GM12892 (cell line): Measurements from ENCODE around the gene RAB6B.
"Not testable (repeated sequence)": the region's sequence is repeated elsewhere in the genome, so short reads cannot be mapped to it uniquely, and the experiment has no call there.

ENCODE experiments used
- DNase-seq: peaks from one replicate; pipeline ENCODE4 v3.0.0; 2011; ENCODE audit not compliant: insufficient read length
- FAIRE-seq: peaks from 2 replicates; lab custom pipeline; 2011; peaks lifted over from hg19 to GRCh38; lab: Jason Lieb, UNC
- POLR2A ChIP-seq: IDR thresholded peaks from 2 replicates; pipeline ENCODE4 v1.6.1; 2011; ENCODE audit warnings: low read depth, low read length, control low read depth
- POLR2AphosphoS5 ChIP-seq: IDR thresholded peaks from 2 replicates; pipeline ENCODE4 v1.6.1; 2011; ENCODE audit warnings: low read depth, low read length, control low read depth
- TAF1 ChIP-seq: IDR thresholded peaks from 2 replicates; pipeline ENCODE4 v1.6.1; 2011; ENCODE audit warnings: low read depth, mild to moderate bottlenecking, control low read depth, low read length, borderline replicate concordance

RAB6B gene

DNA sequence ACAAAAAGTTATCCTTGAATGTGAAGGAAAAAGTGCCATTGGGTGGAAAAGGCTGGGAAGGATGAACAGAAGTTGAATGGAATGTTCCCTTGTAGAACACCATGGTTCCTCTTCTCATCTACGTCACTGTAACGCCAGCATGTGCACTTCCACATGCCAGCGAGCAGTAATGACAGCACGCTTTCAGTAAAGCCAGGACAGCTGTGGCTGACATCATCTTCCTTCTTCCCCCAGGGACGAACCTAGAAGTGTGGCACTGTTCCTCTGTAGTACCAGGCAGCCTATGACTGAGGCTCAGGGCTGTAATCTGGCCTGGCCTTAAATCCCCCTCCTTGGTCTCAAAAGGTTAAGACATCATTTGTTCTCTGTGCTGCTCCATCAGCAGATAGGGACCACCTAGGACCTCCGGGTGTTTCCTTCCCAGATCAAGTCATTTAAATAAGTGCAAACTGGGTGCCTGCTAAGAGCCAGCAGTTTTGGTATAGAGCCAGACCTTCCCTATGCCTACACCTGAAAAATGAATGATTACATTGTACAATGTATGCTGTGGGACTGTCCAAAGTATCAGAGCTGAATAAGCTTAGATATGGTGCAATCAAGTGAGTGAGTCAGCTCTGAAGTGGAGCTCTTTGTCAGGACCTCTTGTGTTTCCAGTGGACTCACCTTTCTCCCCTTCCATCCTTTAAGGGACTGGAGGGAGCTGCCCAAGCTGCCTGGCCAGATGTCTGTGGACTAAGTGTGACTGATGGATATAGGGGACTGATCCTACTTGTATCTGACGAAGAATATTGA is 95.7 kb downstream of the RAB6B start:
- FAIRE-seq: no peak
- DNase-seq: no peak
- TF ChIP-seq POLR2A: no peak

- DNase-seq (no peak), FAIRE-seq (no peak)
- TF ChIP-seq POLR2AphosphoS5 (no peak), TAF1 (no peak), POLR2A (no peak)
Measured at GRCh38 chr3:133797396-133798105, 98.1 kb downstream of the RAB6B start.

- TF ChIP-seq POLR2A: no peak
- no peak for TF ChIP-seq TAF1
- TF ChIP-seq POLR2AphosphoS5: no peak
- DNase-seq (no peak), FAIRE-seq (no peak)
Measured at GRCh38 chr3:133792171-133792763, 103.4 kb downstream of the RAB6B start.

- FAIRE-seq: no peak
- TF ChIP-seq TAF1: no peak
- no peak for TF ChIP-seq POLR2A
- no peak for TF ChIP-seq POLR2AphosphoS5
- DNase-seq: no peak
Measured at GRCh38 chr3:133788024-133788423, 107.7 kb downstream of the RAB6B start.

GRCh38 chr3:133783762-133784161 is 111.9 kb downstream of the RAB6B start:
- DNase-seq (no peak), FAIRE-seq (no peak)
- TF ChIP-seq POLR2A (no peak), POLR2AphosphoS5 (no peak), TAF1 (no peak)

DNA sequence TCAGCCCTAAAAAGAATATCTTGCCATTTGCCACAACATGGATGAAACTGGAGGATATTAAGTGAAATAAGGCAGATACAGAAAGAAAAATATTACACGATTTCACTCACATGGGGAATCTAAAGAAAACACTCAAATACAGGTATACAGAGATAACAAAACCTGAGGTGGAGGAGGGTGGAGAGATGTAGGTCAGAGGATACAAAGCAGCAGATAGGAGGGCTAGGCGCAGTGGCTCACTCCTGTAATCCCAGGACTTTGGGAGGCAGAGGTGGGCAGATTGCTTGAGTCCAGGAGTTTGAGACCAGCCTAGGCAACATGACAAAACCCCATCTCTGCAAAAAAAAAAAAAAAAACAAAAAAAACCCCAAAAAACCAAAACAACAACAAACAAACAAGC is 113.2 kb downstream of the RAB6B start:
- FAIRE-seq (no peak), DNase-seq (no peak)
- no peak for TF ChIP-seq POLR2A
- TF ChIP-seq TAF1: no peak
- no peak for TF ChIP-seq POLR2AphosphoS5

DNA sequence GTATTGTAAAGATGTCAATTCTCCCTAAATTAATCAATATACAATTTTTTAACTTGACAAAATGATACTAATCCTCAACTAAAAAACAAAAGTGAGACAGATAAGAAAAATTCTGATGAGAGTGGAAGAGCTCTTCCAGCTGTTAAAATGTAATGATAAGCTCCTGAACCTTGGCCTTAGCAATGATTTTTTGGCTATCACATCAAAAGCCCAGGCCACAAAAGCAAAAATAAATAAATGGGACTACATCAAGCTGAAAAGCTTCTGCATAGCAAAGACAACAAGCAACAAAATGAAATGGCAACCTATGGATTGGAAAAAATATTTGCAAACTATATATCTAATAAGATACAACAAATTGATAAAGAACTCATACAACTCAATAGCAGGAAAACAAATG is 114.1 kb downstream of the RAB6B start:
- no peak for FAIRE-seq
- TF ChIP-seq TAF1 (no peak), POLR2AphosphoS5 (no peak), POLR2A (no peak)
- no peak for DNase-seq

GRCh38 chr3:133780756-133781155 is 114.9 kb downstream of the RAB6B start:
- DNase-seq, FAIRE-seq: not testable (repeated sequence)

DNA sequence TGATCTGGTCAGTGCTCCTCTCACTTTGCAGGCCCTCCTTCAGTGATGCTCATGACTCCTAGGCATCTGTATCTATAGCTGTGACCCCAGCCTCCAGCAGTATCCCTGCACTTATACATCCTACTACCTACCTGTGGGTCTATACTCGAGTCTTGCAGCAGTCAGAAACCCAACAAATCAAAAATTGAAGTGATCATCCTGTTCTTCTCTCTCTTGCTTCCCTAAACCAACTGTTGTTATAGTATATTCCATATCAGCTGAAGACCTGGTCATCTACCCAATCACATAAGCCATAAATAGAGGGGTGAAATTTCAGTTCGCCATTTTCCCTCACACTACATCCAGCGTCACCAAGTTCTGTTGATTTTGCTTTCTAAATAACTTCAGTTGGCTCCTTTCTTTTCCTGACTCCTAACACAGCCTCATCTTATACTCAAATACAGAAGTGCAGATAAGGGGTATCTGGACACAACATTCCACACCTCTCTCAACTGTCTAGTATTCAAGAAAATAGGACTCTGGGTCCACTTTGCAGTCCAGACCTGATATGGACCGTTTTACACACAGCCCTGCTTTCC is 116.0 kb downstream of the RAB6B start:
- no peak for FAIRE-seq
- no peak for DNase-seq
- no peak for TF ChIP-seq POLR2AphosphoS5
- no peak for TF ChIP-seq TAF1
- TF ChIP-seq POLR2A: no peak

DNA sequence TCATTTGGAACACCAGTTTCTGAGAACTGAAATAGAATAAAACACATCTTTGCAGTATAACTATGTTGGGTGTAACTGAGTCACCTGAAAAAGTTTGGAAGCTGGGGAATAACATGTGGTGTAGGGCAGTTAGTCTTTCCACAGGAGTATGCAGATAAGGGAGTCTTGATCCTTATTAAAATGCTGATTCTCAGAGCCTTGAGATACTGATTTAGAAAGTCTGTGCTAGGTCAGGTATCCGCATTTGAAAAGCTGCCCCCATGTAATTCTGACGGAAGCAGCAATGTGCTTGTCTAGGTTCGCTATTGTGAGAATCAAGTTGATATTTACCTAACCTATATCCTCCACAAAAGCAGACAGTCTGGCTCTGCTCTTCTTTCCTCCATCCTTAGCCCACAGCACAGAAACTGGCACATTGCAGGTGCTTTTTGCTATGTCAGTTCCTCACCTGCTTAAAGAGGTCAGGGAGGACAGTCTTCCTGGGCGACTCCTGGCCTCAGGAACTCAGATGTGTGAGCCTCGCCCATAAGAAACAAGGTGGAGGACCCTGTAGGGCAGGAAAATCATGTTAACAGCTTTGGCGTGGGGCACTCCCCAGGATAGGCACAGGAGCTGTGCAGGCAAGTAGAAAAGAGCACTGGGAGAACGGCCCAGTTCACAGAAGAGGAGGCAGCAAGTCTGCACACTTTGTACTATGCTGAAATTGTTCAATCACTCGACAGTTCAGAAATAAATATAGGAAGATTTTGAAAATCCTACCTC is 117.7 kb downstream of the RAB6B start:
- DNase-seq (no peak), FAIRE-seq (no peak)
- no peak for TF ChIP-seq POLR2AphosphoS5
- TF ChIP-seq POLR2A: no peak
- no peak for TF ChIP-seq TAF1

- TF ChIP-seq POLR2AphosphoS5 (no peak), TAF1 (no peak), POLR2A (no peak)
- DNase-seq: no peak
- no peak for FAIRE-seq
Measured at GRCh38 chr3:133776794-133777438, 118.8 kb downstream of the RAB6B start.
